HepG2 (cell line): ENCODE measurements around the gene HLA-G. TPM values are rescaled to one million over a fixed set of nuclear protein-coding genes. Genes with fewer than 3 reads are reported as not detected.
A peak's percentile ranks its signal among the peaks of the same experiment; 100 is the strongest.

ENCODE experiments used
- ATAC-seq: fragments of 200-7000 bp; cut with Tn5 transposase; 3 replicates; pipeline ENCODE4 v1.9.1; 2020; ENCODE audit warnings: mild to moderate bottlenecking, moderate library complexity
- BruUV-seq: library from RNA; stranded (reverse); fragments of 400-500 nt; replicated peaks from 2 replicates; lab custom pipeline; 2021; lab: Mats Ljungman, UMichigan
- CTCF ChIA-PET: fragments of 300-600 bp; formaldehyde crosslinking; extraction: SDS; loops from one replicate; lab custom pipeline; 2021; ENCODE audit warnings: low total read pairs, inconsistent platforms, low intra/inter-chr PET ratio; lab: Yijun Ruan, JAX
- POLR2A ChIA-PET: fragments of 350-600 bp; sonication (Branson Sonifier 250); formaldehyde crosslinking; loops from one replicate; lab custom pipeline; 2020; ENCODE audit warnings: antibody characterized with exemption, inconsistent platforms; lab: Yijun Ruan, JAX
- DNase-seq: peaks from one replicate; pipeline ENCODE4 v3.0.0-alpha.2; 2015; ENCODE audit warnings: low spot score
- FAIRE-seq: peaks from 3 replicates; lab custom pipeline; 2011; peaks lifted over from hg19 to GRCh38; lab: Jason Lieb, UNC
- H2AFZ ChIP-seq: one replicate; pipeline ENCODE4 v1.6.1; 2011; ENCODE audit warnings: low read length, inconsistent platforms
- H3K27ac ChIP-seq: fragments of 300-600 bp; 3 replicates; pipeline ENCODE4 v1.8.0; 2011; ENCODE audit warnings: mixed run types, mild to moderate bottlenecking, mixed read lengths, low read length, inconsistent platforms; ENCODE audit not compliant: insufficient read depth; ENCODE audit errors: extremely low read length
- H3K27me3 ChIP-seq, 2 experiments: fragments of 200-600 bp in 1 of 2; 2 replicates in 1 of 2; 3 replicates in 1 of 2; pipeline versions ENCODE4 v1.6.0 to v1.8.0; 2011; ENCODE audit warnings: low read length in 2 of 2, mild to moderate bottlenecking in 2 of 2, moderate library complexity in 2 of 2, inconsistent platforms in 1 of 2; ENCODE audit not compliant: insufficient read depth in 2 of 2, control insufficient read depth in 1 of 2
- H3K36me3 ChIP-seq, 2 experiments: fragments of 200-600 bp in 1 of 2; replicated peaks in 1 of 2; 2 replicates in 1 of 2; 3 replicates in 1 of 2; pipeline versions ENCODE4 v1.5.1 to v1.8.0; 2011; ENCODE audit warnings: low read length in 2 of 2, inconsistent platforms in 1 of 2; ENCODE audit not compliant: insufficient read depth in 2 of 2, control insufficient read depth in 1 of 2
- H3K4me1 ChIP-seq: 2 replicates; pipeline ENCODE4 v1.5.1; 2012; ENCODE audit warnings: low read length, inconsistent platforms; ENCODE audit not compliant: insufficient read depth
- H3K4me2 ChIP-seq: 2 replicates; pipeline ENCODE4 v1.6.0; 2011; ENCODE audit warnings: low read depth, low read length, inconsistent platforms
- H3K4me3 ChIP-seq, 3 experiments: fragments of 200-600 bp in 1 of 3; sonication (generic), shearing (Covaris generic) in 1 of 3; replicated peaks in 1 of 3; 2 replicates each; pipeline ENCODE4 v1.5.1; 2011 to 2016; ENCODE audit warnings: low read length in 3 of 3, inconsistent platforms in 2 of 3, low read depth in 2 of 3, mild to moderate bottlenecking in 2 of 3, control low read depth in 1 of 3, mixed read lengths in 1 of 3; ENCODE audit not compliant: insufficient read depth in 1 of 3
- H3K79me2 ChIP-seq: one replicate; pipeline ENCODE4 v1.6.1; 2011; ENCODE audit warnings: low read length, inconsistent platforms; ENCODE audit not compliant: insufficient read depth
- H3K9ac ChIP-seq: 2 replicates; pipeline ENCODE4 v1.6.0; 2011; ENCODE audit warnings: mild to moderate bottlenecking, low read depth, low read length, inconsistent platforms; ENCODE audit not compliant: insufficient read depth
- H3K9me3 ChIP-seq: 2 replicates; pipeline ENCODE4 v1.5.1; 2012; ENCODE audit warnings: mild to moderate bottlenecking, low read length
- H4K20me1 ChIP-seq: 2 replicates; pipeline ENCODE4 v1.6.0; 2011; ENCODE audit warnings: inconsistent platforms, mild to moderate bottlenecking, low read length, moderate library complexity; ENCODE audit not compliant: insufficient read depth
- AKNA ChIP-seq: sonication (generic); formaldehyde crosslinking; IDR thresholded peaks from 2 replicates; pipeline ENCODE4 v1.4.0; 2020; ENCODE audit warnings: missing genetic modification reagents, borderline replicate concordance
- ATF5 ChIP-seq: sonication (generic); formaldehyde crosslinking; IDR thresholded peaks from 2 replicates; pipeline ENCODE4 v1.4.0; 2020; ENCODE audit warnings: mild to moderate bottlenecking, low read depth, missing genetic modification reagents
- BRD4 ChIP-seq: sonication (generic); formaldehyde crosslinking; IDR thresholded peaks from 2 replicates; pipeline ENCODE4 v1.4.0; 2020; ENCODE audit warnings: missing genetic modification reagents
- ZMYM2 ChIP-seq: sonication (generic); formaldehyde crosslinking; IDR thresholded peaks from 2 replicates; pipeline ENCODE4 v1.8.0; 2022; ENCODE audit warnings: mild to moderate bottlenecking, missing genetic modification reagents
- ZNF557 ChIP-seq: sonication (generic); formaldehyde crosslinking; IDR thresholded peaks from 2 replicates; pipeline ENCODE4 v1.4.0; 2020; ENCODE audit warnings: missing genetic modification reagents
- ZNF558 ChIP-seq: sonication (generic); formaldehyde crosslinking; IDR thresholded peaks from 2 replicates; pipeline ENCODE4 v1.9.0; 2022; ENCODE audit warnings: mild to moderate bottlenecking, missing genetic modification reagents, borderline replicate concordance
- WGBS: methylation state at CpG from one replicate; pipeline ENCODE4 v1.1.6; 2017; ENCODE audit warnings: low lambda C conversion rate; 5-methylcytosine and 5-hydroxymethylcytosine counted together
- in situ Hi-C: cut with HindIII; loops from 2 replicates; pipeline ENCODE4 v1.10.0; 2017; ENCODE audit warnings: low pct_unique_long_range_greater_than_20kb; ENCODE audit not compliant: extremely low pct_ligation_motif_present
- intact Hi-C: fragments of 100-400 bp; cut with micrococcal nuclease; formaldehyde crosslinking; loops from one replicate; pipeline ENCODE4 v1.10.0; 2022; ENCODE audit not compliant: unreplicated experiment
- polyA plus RNA-seq, 8 experiments: library from polyadenylated mRNA; depleted of rRNA in 3 of 8; stranded (reverse) in 7 of 8; unstranded in 1 of 8; fragments of >200 nt; fragmentation: Illumina TruSeq in 4 of 8; extraction: Trizol in 4 of 8; gene quantifications; 2 replicates each; pipeline versions ENCODE4 v1.2.1 to v1.2.3, GENCODE V29; 2011 to 2016; ENCODE audit warnings: low read depth in 4 of 8, missing spikeins in 1 of 8, mixed read lengths in 1 of 8; ENCODE audit not compliant: insufficient read depth in 1 of 8
- total RNA-seq, 5 experiments: library from RNA; depleted of rRNA; stranded (reverse); fragments of >200 nt; fragmentation: Illumina TruSeq; extraction: Trizol; gene quantifications; 2 replicates each; pipeline ENCODE4 v1.2.3, GENCODE V29; 2016; ENCODE audit warnings: low read depth in 1 of 5

HLA-G gene
- total and polyA plus RNA-seq, 2 of the 13 experiments (the other 11 are each of a cell fraction or from before 2014, with no cell fraction given) = 0.29 to 0.30 TPM

GRCh38 chr6:29864037-29864810 lies 36.6 kb downstream of the HLA-G start:
- no peaks in the 10 kb centered on the region for H3K9me3 ChIP-seq
- H3K4me1 ChIP-seq = no peaks in the 10 kb centered on the region
- intact Hi-C loops (no loop called here), in situ Hi-C loops (loop anchor here (10.0 kb wide), 1 partner anchor 81 kb away; the partner anchor contains the start of gene HLA-A)
- no peak overlapping the region for H3K4me2 ChIP-seq
- DNase-seq = no peak
- peaks cover 4 to 39% of the 10 kb centered on the region in 2 experiments; a peak in 4 of 5 replicates for H3K27me3 ChIP-seq
- no peak overlapping the region for H2AFZ ChIP-seq
- WGBS = 43% methylated on average over 19 of the region's 24 CpGs
- H3K36me3 ChIP-seq = no peaks in the 10 kb centered on the region
- BruUV-seq = no TSS peak
- no peaks in the 10 kb centered on the region for H3K79me2 ChIP-seq
- no peak for TF ChIP-seq ZNF557 (CRISPR knock-in tag)
- TF ChIP-seq ZMYM2 (CRISPR knock-in tag) = no peak
- TF ChIP-seq BRD4 (CRISPR knock-in tag) = no peak
- no peak for TF ChIP-seq ZNF558 (CRISPR knock-in tag)
- TF ChIP-seq ATF5 (CRISPR knock-in tag) = no peak
- no peak for TF ChIP-seq AKNA
- no peaks in the 10 kb centered on the region for H4K20me1 ChIP-seq
- no peak overlapping the region for H3K27ac ChIP-seq
- CTCF ChIA-PET = no interaction called here
- no peak overlapping the region for H3K9ac ChIP-seq
- FAIRE-seq = no peak
- POLR2A ChIA-PET = no interaction called here
- peak; percentile 38; the same call in 1 of the 3 replicates for ATAC-seq
- no peak overlapping the region for H3K4me3 ChIP-seq
